AG09309 (cell line): ENCODE data around the gene CAPS2.

Source experiments
- DNase-seq: peaks from one replicate; pipeline ENCODE4 v3.0.0-alpha.2; 2010; ENCODE audit warnings: low read depth
- H3K4me3 ChIP-seq: 2 replicates; pipeline ENCODE4 v1.5.1; 2011; ENCODE audit warnings: mild to moderate bottlenecking, low read depth, low read length, moderate library complexity; ENCODE audit not compliant: control insufficient read depth
- TF ChIP-seq, protein P1 (sequence below): IDR thresholded peaks from 2 replicates; pipeline ENCODE4 v1.5.1; 2011; ENCODE audit warnings: mild to moderate bottlenecking, low read depth, low read length, inconsistent platforms; ENCODE audit not compliant: insufficient read depth, control insufficient read depth; ENCODE audit errors: missing control alignments

The CAPS2 gene

DNA sequence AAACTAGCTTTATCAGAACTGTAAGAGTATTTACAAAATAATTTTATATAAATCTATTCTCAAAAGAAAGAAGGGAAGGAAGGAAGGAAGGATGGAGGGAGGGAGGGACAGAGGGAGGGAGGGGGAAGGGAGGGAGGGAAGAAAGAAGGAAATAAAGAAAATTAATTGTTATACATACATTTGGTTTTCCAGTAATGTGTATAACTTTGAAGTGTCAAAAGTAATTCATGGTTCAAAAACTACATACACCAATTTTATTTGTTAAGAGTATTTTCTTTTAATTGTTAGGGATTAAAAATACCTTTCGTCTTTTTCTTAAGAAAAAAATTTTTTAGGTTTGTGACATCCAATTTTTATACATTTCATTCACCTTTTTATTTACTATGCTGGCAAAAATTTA, 103.0 kb downstream of the CAPS2 start:
- TF ChIP-seq, protein P1, sequence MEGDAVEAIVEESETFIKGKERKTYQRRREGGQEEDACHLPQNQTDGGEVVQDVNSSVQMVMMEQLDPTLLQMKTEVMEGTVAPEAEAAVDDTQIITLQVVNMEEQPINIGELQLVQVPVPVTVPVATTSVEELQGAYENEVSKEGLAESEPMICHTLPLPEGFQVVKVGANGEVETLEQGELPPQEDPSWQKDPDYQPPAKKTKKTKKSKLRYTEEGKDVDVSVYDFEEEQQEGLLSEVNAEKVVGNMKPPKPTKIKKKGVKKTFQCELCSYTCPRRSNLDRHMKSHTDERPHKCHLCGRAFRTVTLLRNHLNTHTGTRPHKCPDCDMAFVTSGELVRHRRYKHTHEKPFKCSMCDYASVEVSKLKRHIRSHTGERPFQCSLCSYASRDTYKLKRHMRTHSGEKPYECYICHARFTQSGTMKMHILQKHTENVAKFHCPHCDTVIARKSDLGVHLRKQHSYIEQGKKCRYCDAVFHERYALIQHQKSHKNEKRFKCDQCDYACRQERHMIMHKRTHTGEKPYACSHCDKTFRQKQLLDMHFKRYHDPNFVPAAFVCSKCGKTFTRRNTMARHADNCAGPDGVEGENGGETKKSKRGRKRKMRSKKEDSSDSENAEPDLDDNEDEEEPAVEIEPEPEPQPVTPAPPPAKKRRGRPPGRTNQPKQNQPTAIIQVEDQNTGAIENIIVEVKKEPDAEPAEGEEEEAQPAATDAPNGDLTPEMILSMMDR, result no peak
- H3K4me3 ChIP-seq, result no peak overlapping the region
- no peak for DNase-seq
